ENCODE measurements around the gene RMND5A. TPM values are rescaled to one million over a fixed set of nuclear protein-coding genes. Genes with fewer than 3 reads are reported as not detected.
A peak's percentile ranks its signal among the peaks of the same experiment; 100 is the strongest.

Gene RMND5A
- total RNA-seq, 2 experiments from 2014 or later, result 34.4 to 35.2 TPM

DNA sequence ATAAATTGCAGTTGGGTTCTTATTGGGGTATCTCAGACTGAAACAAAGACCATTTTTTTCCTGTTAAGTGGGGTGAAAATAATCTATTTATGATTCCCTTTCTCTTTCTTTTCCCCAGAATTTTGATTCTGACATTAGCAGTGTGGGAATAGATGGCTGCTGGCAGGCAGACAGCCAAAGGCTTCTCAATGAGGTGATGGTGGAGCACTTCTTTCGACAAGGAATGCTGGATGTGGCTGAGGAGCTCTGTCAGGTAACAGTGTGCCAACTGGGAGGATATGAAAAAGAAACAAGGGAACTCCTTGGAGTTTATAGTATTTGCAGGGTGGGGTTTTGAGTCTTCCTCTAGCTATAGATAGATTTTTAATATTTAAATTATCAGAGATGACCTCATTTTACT lies 31.7 kb downstream of the RMND5A start:
- CTCF ChIA-PET, result interaction anchor here (1.0 to 2.4 kb wide), 2 partner anchors 11 to 265 kb away, joined by 3 to 6 read pairs; no protein-coding TSS in a partner anchor
- H3K9me3 Mint-ChIP-seq (ENCODE audit: insufficient read depth), result peaks cover 16% of the 10 kb centered on the region
- POLR2A ChIA-PET, result no interaction called here
- no peak for DNase-seq
- no peak overlapping the region for H3K27ac Mint-ChIP-seq
- H3K36me3 Mint-ChIP-seq (ENCODE audit: low read depth), result peaks cover 75% of the 10 kb centered on the region
- no peak for ATAC-seq
- no peaks in the 10 kb centered on the region for H3K27me3 Mint-ChIP-seq (ENCODE audit: low read depth)
- H3K4me1 Mint-ChIP-seq (ENCODE audit: low read depth), result peaks cover 14% of the 10 kb centered on the region
- H3K4me3 Mint-ChIP-seq, result no peak overlapping the region

DNA sequence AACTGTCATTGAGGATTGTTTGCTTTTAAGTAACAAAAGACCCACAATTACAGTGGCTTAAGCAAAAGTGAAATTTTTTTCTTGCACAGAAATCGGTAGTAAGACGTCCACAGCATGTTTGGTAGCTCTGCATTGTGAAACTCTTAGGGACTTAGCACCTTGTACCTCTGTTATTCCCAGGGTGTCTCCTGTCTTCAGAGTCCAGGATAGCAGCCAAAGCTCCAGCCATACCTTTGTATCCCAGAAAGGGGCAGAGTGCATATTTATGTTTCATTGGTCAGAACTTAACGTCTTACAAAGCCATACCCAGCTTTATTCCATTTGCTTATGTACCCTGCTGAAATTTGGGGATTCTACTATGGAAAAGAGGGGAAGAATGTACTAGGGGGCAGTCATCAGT lies 32.8 kb downstream of the RMND5A start:
- POLR2A ChIA-PET, result interaction anchor here (0.6 kb wide), 1 partner anchor 1192 kb away, joined by 3 read pairs; no protein-coding TSS in a partner anchor
- no peak for ATAC-seq
- peaks cover 6% of the 10 kb centered on the region for H3K4me1 Mint-ChIP-seq (ENCODE audit: low read depth)

DNA sequence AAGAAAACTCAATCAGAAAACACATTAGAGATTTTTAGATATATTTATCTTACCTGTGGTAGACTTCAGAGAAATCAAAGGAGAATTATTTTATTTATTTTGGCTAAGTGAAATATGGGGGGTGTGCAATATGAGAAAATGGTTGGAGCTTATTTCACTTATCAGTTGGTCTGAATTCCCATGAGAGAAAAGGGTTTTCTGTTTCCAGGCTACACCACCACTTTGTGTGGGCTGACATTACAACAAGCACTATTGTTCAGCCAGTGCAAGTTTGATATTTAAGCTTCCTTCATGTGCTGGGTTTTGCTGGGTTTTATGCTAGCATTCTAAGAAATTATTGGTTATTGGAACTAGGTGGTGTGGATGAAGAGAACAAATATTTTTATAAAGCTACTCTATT lies 33.5 kb downstream of the RMND5A start:
- DNase-seq (no peak), ATAC-seq (no peak)
- H3K9me3 Mint-ChIP-seq (ENCODE audit: insufficient read depth), result peaks cover 16% of the 10 kb centered on the region
- H3K27me3 Mint-ChIP-seq (ENCODE audit: low read depth), result no peaks in the 10 kb centered on the region
- CTCF ChIA-PET, result interaction anchor here (0.9 to 2.4 kb wide), 6 partner anchors 9 to 533 kb away, joined by 3 to 10 read pairs (median 5); no protein-coding TSS in a partner anchor
- no peak overlapping the region for H3K27ac Mint-ChIP-seq
- POLR2A ChIA-PET, result interaction anchor here (0.6 to 0.9 kb wide), 2 partner anchors 10 to 1193 kb away, joined by 3 to 5 read pairs; no protein-coding TSS in a partner anchor
- no peak overlapping the region for H3K4me3 Mint-ChIP-seq
- peaks cover 70% of the 10 kb centered on the region for H3K36me3 Mint-ChIP-seq (ENCODE audit: low read depth)
- H3K4me1 Mint-ChIP-seq (ENCODE audit: low read depth), result peaks cover 5% of the 10 kb centered on the region

More for the DNA sequence above, 32.8 kb downstream of the RMND5A start:
- Mint-ChIP-seq H3K36me3 (ENCODE audit: low read depth) (peaks cover 71% of the 10 kb centered on the region), H3K9me3 (ENCODE audit: insufficient read depth) (peaks cover 16% of the 10 kb centered on the region), H3K27ac (no peak overlapping the region), H3K27me3 (ENCODE audit: low read depth) (no peaks in the 10 kb centered on the region), H3K4me3 (no peak overlapping the region)
- DNase-seq, result no peak
- CTCF ChIA-PET, result interaction anchor here (1.1 to 2.4 kb wide), 2 partner anchors 10 to 12 kb away, joined by 5 to 6 read pairs; no protein-coding TSS in a partner anchor

DNA sequence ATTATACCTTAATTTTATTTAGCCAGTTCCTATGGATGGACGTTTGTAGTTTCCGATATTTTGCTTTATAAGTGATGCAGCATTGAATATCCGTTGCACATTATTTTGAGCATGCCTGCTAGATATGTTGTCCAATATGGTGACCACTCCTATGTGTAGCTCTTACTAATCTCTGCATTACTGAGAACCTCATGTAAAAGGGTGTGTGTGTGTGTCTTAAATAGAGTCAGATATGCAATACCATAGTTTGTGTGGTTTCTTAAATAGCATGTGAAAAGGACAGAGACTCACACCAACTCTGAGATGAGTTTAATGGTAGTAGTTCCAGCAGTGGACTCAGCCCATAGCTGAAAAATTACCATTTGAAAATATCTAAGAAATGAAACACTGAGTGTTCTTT lies 38.3 kb downstream of the RMND5A start:
- ChIA-PET CTCF (interaction anchor here (1.2 kb wide), 1 partner anchor 51 kb away, joined by 3 read pairs; no protein-coding TSS in a partner anchor), POLR2A (no interaction called here)
- no peak overlapping the region for H3K27ac Mint-ChIP-seq
- peaks cover 25% of the 10 kb centered on the region for H3K4me1 Mint-ChIP-seq (ENCODE audit: low read depth)
- no peaks in the 10 kb centered on the region for H3K27me3 Mint-ChIP-seq (ENCODE audit: low read depth)
- H3K4me3 Mint-ChIP-seq, result no peak overlapping the region
- H3K9me3 Mint-ChIP-seq (ENCODE audit: insufficient read depth), result no peaks in the 10 kb centered on the region
- DNase-seq, result no peak
- H3K36me3 Mint-ChIP-seq (ENCODE audit: low read depth), result peaks cover 46% of the 10 kb centered on the region
- no peak for ATAC-seq

DNA sequence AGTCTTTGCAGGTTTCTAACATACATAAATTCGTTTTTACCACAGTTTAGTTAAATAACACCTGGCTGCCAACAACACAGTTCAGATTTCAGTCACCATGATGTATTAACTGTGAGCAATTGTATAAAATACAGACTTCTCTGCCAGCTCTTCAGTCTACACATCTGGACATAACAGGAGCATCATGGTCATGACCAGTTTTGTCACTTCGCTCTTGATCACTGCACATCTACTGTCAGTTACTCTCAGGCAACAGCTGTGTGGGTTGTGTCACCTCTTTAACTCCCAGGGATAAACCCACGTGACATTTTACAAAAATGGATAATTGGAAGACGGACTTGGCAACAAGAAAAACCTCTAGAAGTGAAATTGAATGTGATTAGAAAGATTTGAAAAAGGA lies 40.3 kb downstream of the RMND5A start:
- Mint-ChIP-seq H3K4me3 (no peak overlapping the region), H3K27me3 (ENCODE audit: low read depth) (no peaks in the 10 kb centered on the region), H3K27ac (no peak overlapping the region), H3K9me3 (ENCODE audit: insufficient read depth) (no peaks in the 10 kb centered on the region), H3K4me1 (ENCODE audit: low read depth) (peaks cover 41% of the 10 kb centered on the region), H3K36me3 (ENCODE audit: low read depth) (peaks cover 33% of the 10 kb centered on the region)
- ChIA-PET POLR2A (interaction anchor here (2.1 to 2.9 kb wide), 2 partner anchors 31 to 48 kb away, joined by 7 to 8 read pairs; no protein-coding TSS in a partner anchor), CTCF (interaction anchor here (1.0 to 7.2 kb wide), 2 partner anchors 24 to 46 kb away, joined by 3 to 120 read pairs; no protein-coding TSS in a partner anchor)
- DNase-seq (no peak), ATAC-seq (no peak)

DNA sequence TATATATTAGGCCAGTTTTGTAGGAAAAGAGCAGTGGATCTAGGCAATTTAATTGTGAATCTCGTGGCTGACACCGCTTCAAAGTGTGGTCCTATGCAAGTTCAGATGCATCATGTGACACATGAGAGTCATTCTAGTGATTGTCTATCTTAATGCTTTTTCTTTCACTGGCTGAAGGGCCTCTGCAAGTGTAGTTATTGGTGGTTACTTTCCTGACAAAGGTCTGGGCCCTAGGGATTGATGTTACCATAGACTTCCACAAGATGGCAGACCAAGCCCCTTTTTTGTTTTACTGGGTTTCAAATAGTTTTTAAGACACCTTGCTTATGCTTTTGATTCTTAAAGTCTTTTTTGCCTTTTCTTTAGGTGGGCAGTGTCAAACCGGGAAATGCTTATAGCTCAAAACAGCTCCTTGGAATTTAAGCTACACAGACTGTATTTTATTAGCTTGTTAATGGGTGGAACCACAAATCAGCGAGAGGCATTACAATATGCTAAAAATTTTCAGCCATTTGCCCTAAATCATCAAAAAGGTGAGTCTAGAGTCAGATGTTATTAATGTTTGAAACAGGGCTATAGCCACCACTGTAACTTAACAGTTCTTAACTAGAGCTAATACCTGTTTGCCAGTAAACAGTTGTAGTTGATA lies 44.7 kb downstream of the RMND5A start:
- ChIA-PET CTCF (interaction anchor here (0.7 to 7.2 kb wide), 19 partner anchors 10 to 1421 kb away, joined by 3 to 120 read pairs (median 5); partner anchors contain the start of gene CD8A), POLR2A (interaction anchor here (1.1 kb wide), 2 partner anchors 21 to 42 kb away, joined by 3 to 4 read pairs; no protein-coding TSS in a partner anchor)
- Mint-ChIP-seq H3K9me3 (ENCODE audit: insufficient read depth) (no peaks in the 10 kb centered on the region), H3K36me3 (ENCODE audit: low read depth) (peaks cover 43% of the 10 kb centered on the region), H3K4me1 (ENCODE audit: low read depth) (peaks cover 39% of the 10 kb centered on the region), H3K4me3 (no peak overlapping the region), H3K27me3 (ENCODE audit: low read depth) (no peaks in the 10 kb centered on the region), H3K27ac (peak overlapping the region; percentile 55)
- DNase-seq (peak; percentile 78), ATAC-seq (peak; percentile 85)

DNA sequence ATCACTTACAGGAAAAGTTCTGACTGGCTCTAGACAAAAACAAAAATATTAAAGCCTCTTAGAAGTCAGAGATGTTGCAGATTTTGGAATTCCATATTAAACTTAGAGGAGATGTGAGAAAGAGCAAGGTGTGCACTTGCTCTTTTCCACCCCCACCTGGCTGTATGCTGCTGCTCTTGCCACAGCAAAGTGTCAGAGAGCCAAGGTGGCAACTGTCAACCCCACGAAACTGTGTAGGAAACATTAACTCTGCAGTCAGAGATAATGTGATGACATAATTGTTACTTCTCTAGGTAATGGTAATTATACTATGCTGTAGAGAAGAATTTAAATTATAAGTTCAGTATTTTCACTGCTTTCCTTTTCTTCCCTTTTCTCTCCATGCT lies 45.2 kb downstream of the RMND5A start:
- Mint-ChIP-seq H3K36me3 (ENCODE audit: low read depth) (peaks cover 45% of the 10 kb centered on the region), H3K9me3 (ENCODE audit: insufficient read depth) (no peaks in the 10 kb centered on the region), H3K4me1 (ENCODE audit: low read depth) (peaks cover 38% of the 10 kb centered on the region), H3K4me3 (no peak overlapping the region), H3K27ac (no peak overlapping the region), H3K27me3 (ENCODE audit: low read depth) (no peaks in the 10 kb centered on the region)
- DNase-seq (no peak), ATAC-seq (no peak)
- ChIA-PET POLR2A (interaction anchor here (1.1 kb wide), 1 partner anchor 20 kb away, joined by 4 read pairs; no protein-coding TSS in a partner anchor), CTCF (interaction anchor here (0.7 to 7.2 kb wide), 17 partner anchors 11 to 1420 kb away, joined by 3 to 120 read pairs (median 9); partner anchors contain the start of gene CD8A)

DNA sequence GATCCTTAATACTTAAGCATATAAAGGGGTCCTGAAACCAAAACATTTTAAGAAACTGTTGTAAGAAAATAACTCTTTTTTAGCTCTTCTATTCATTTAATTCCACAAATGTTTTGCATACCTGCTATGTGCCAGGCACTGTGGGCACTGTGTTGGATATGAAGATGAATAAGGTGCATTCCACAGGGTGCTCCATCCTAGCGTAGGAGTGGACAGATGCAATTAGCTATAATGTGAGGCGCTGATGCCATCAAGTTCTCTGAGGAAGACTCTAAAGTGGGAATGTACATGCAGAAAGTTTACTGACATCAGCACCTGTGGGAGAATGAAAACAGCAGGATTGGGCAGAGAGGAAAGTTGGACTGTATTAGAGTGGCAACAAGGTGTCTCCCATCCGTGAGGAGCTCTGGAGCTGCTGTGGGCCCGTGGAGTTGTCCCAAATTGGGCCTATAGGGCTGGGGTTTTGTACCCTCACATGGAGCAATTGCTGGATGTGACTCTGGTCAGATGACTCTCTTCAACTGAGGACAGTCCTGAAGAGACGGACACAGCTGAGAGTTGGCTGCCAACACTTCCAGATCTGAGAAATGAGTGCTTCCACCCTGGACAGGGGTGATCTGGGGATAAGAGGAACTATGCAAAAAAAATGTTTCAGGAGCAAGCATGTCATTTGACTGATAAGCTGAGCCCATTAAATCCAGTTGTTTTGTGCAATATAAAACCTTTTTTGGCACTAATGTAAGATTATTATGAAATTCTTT lies 48.3 kb downstream of the RMND5A start:
- Mint-ChIP-seq H3K27ac (no peak overlapping the region), H3K36me3 (ENCODE audit: low read depth) (peaks cover 59% of the 10 kb centered on the region), H3K9me3 (ENCODE audit: insufficient read depth) (no peaks in the 10 kb centered on the region), H3K4me1 (ENCODE audit: low read depth) (peaks cover 38% of the 10 kb centered on the region), H3K27me3 (ENCODE audit: low read depth) (no peaks in the 10 kb centered on the region), H3K4me3 (no peak overlapping the region)
- DNase-seq, result no peak
- CTCF ChIA-PET, result interaction anchor here (1.9 to 2.1 kb wide), 2 partner anchors 11 to 16 kb away, joined by 4 to 11 read pairs; no protein-coding TSS in a partner anchor
- POLR2A ChIA-PET, result no interaction called here
- ATAC-seq, result no peak

DNA sequence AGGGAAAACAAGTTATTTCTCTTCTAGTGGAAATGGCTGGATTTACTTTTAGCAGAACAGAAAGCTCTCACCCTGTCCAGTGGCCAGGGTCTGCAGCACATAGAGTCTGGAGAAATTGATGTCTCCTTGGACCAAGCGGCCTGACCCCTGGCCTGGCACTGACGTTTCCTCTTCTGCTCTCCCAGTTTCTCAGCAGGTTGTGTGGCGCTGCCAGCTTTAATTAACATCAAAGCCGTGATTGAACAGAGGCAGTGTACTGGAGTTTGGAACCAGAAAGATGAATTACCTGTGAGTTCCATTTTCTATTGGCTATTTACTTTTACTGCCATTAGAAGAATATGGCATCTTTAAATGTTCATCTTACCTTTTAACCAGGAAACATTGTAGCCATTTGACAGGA lies 49.7 kb downstream of the RMND5A start:
- no peak for DNase-seq
- Mint-ChIP-seq H3K9me3 (ENCODE audit: insufficient read depth) (no peaks in the 10 kb centered on the region), H3K27me3 (ENCODE audit: low read depth) (no peaks in the 10 kb centered on the region), H3K27ac (no peak overlapping the region), H3K4me3 (no peak overlapping the region), H3K36me3 (ENCODE audit: low read depth) (peaks cover 72% of the 10 kb centered on the region), H3K4me1 (ENCODE audit: low read depth) (peaks cover 27% of the 10 kb centered on the region)
- CTCF ChIA-PET, result interaction anchor here (0.7 to 1.7 kb wide), 4 partner anchors 10 to 310 kb away, joined by 3 to 8 read pairs (median 4); no protein-coding TSS in a partner anchor
- POLR2A ChIA-PET, result interaction anchor here (1.0 kb wide), 1 partner anchor 15 kb away, joined by 3 read pairs; no protein-coding TSS in a partner anchor
- ATAC-seq, result no peak

DNA sequence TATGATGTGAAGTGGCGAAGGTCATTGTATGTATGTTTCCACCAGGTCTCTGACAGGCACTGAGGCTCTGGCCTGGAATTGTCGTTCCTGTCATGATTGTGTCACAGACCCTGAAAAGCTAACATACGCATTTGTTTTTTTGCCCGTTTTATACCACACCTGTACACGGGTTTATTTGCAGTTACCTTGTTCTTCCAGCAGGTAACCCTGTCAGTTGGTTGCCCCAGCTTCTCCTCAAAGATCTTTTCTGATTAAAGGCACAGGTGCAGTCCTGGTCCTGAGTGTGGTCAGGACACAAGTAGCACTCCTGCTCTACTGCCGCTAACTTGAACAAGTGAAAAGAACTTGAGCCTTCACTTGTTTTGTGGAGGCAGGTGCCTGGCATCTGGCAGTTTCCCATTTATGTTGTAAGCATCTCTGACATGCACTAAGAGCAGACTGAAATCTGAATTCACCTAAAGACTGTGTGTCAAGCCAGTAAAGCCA lies 50.8 kb downstream of the RMND5A start:
- no peaks in the 10 kb centered on the region for H3K27me3 Mint-ChIP-seq (ENCODE audit: low read depth)
- H3K9me3 Mint-ChIP-seq (ENCODE audit: insufficient read depth), result no peaks in the 10 kb centered on the region
- H3K27ac Mint-ChIP-seq, result no peak overlapping the region
- ChIA-PET CTCF (interaction anchor here (1.1 to 1.7 kb wide), 3 partner anchors 9 to 252 kb away, joined by 3 to 8 read pairs (median 4); no protein-coding TSS in a partner anchor), POLR2A (no interaction called here)
- no peak for DNase-seq
- no peak for ATAC-seq
- no peak overlapping the region for H3K4me3 Mint-ChIP-seq
- H3K4me1 Mint-ChIP-seq (ENCODE audit: low read depth), result peaks cover 18% of the 10 kb centered on the region
- peaks cover 71% of the 10 kb centered on the region for H3K36me3 Mint-ChIP-seq (ENCODE audit: low read depth)

DNA sequence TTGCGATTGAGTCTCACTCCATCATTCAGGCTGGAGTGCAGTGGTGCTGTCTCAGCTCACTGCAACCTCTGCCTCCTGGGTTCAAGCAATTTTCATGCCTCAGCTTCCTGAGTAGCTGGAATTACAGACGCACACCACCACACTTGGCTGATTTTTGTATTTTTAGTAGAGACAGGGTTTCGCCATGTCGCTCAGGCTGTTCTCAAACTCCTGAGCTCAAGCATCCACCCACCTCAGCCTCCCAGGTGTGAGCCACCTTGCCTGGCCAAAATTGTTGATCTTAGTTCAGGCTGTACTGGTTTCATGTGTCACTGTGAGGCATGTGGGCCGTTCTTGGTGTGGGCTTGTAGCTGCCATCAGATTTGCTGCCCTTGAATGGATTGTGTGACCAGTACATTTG lies 52.5 kb downstream of the RMND5A start:
- POLR2A ChIA-PET, result interaction anchor here (0.7 to 1.6 kb wide), 6 partner anchors 9 to 53 kb away, joined by 3 to 4 read pairs (median 3); no protein-coding TSS in a partner anchor
- H3K4me1 Mint-ChIP-seq (ENCODE audit: low read depth), result peaks cover 17% of the 10 kb centered on the region

More for the DNA sequence above, 52.5 kb downstream of the RMND5A start:
- DNase-seq (no peak), ATAC-seq (no peak)
- CTCF ChIA-PET, result interaction anchor here (1.3 kb wide), 1 partner anchor 13 kb away, joined by 4 read pairs; no protein-coding TSS in a partner anchor
- Mint-ChIP-seq H3K27ac (no peak overlapping the region), H3K9me3 (ENCODE audit: insufficient read depth) (no peaks in the 10 kb centered on the region), H3K4me3 (no peak overlapping the region), H3K36me3 (ENCODE audit: low read depth) (peaks cover 65% of the 10 kb centered on the region), H3K27me3 (ENCODE audit: low read depth) (no peaks in the 10 kb centered on the region)

Measured in activated CD8-positive, alpha-beta T cell treated with anti-CD3 and anti-CD28 coated beads, Interleukin-2, amount 10 ng/mL, durations not matched to agents 7 days and 5 days (primary cell).